DOHH2 (cell line): ENCODE measurements around the gene DIP2C.

Source experiments
- H3F3A ChIP-seq: fragments of 200-600 bp; sonication (generic), shearing (Covaris generic); 2 replicates; pipeline ENCODE4 v1.6.0; 2016; ENCODE audit warnings: antibody characterized with exemption, mild to moderate bottlenecking; ENCODE audit not compliant: control insufficient read depth, insufficient read depth
- H3K27ac ChIP-seq: fragments of 200-600 bp; sonication (generic); 2 replicates; pipeline ENCODE4 v1.5.1; 2014; ENCODE audit warnings: low read depth, mild to moderate bottlenecking, low read length, moderate library complexity
- H3K27me3 ChIP-seq: fragments of 200-600 bp; sonication (generic); 2 replicates; pipeline ENCODE4 v1.6.1; 2014; ENCODE audit warnings: mild to moderate bottlenecking, low read length, mixed read lengths; ENCODE audit not compliant: control insufficient read depth
- H3K36me3 ChIP-seq: fragments of 200-600 bp; sonication (generic); 2 replicates; pipeline ENCODE4 v1.6.1; 2014; ENCODE audit warnings: mild to moderate bottlenecking, low read length, moderate library complexity, mixed read lengths; ENCODE audit not compliant: control insufficient read depth
- H3K4me1 ChIP-seq: fragments of 200-600 bp; sonication (generic); 2 replicates; pipeline ENCODE4 v1.6.1; 2014; ENCODE audit warnings: mild to moderate bottlenecking, low read length, mixed read lengths; ENCODE audit not compliant: control insufficient read depth
- H3K4me2 ChIP-seq: fragments of 200-600 bp; sonication (generic); 2 replicates; pipeline ENCODE4 v1.6.0; 2014; ENCODE audit warnings: mild to moderate bottlenecking, low read length, moderate library complexity
- H3K4me3 ChIP-seq: fragments of 200-600 bp; sonication (generic); 2 replicates; pipeline ENCODE4 v1.5.1; 2014; ENCODE audit warnings: mild to moderate bottlenecking, low read length, mixed read lengths
- H3K79me2 ChIP-seq: fragments of 200-600 bp; sonication (generic); 2 replicates; pipeline ENCODE4 v1.6.1; 2014; ENCODE audit warnings: mild to moderate bottlenecking, low read length, mixed read lengths; ENCODE audit not compliant: control insufficient read depth
- H3K9me2 ChIP-seq: fragments of 200-600 bp; sonication (generic); replicated peaks from 2 replicates; pipeline ENCODE4 v1.6.1; 2014; ENCODE audit warnings: mild to moderate bottlenecking, low read length, mixed read lengths; ENCODE audit not compliant: control insufficient read depth
- H3K9me3 ChIP-seq: fragments of 200-600 bp; sonication (generic); 2 replicates; pipeline ENCODE4 v1.6.1; 2014; ENCODE audit warnings: antibody characterized with exemption, low read length, mixed read lengths; ENCODE audit not compliant: control insufficient read depth, insufficient read depth
- H4K20me1 ChIP-seq: fragments of 200-600 bp; sonication (generic); 2 replicates; pipeline ENCODE4 v1.6.0; 2014; ENCODE audit warnings: low read depth, mild to moderate bottlenecking, antibody characterized with exemption, low read length, moderate library complexity; ENCODE audit not compliant: control insufficient read depth, insufficient read depth
- EZH2phosphoT487 ChIP-seq: fragments of 200-600 bp; sonication (generic); IDR thresholded peaks from 2 replicates; pipeline ENCODE4 v1.6.1; 2017; ENCODE audit warnings: borderline replicate concordance, mild to moderate bottlenecking, antibody characterized with exemption, low read length, moderate library complexity, mixed read lengths
- TF ChIP-seq, protein P1 (sequence below): fragments of 200-600 bp; sonication (generic); IDR thresholded peaks from one replicate; pipeline ENCODE4 v1.5.1; 2014; ENCODE audit warnings: antibody characterized with exemption, mild to moderate bottlenecking, low read depth, low read length; ENCODE audit not compliant: poor library complexity, severe bottlenecking

DIP2C gene

DNA sequence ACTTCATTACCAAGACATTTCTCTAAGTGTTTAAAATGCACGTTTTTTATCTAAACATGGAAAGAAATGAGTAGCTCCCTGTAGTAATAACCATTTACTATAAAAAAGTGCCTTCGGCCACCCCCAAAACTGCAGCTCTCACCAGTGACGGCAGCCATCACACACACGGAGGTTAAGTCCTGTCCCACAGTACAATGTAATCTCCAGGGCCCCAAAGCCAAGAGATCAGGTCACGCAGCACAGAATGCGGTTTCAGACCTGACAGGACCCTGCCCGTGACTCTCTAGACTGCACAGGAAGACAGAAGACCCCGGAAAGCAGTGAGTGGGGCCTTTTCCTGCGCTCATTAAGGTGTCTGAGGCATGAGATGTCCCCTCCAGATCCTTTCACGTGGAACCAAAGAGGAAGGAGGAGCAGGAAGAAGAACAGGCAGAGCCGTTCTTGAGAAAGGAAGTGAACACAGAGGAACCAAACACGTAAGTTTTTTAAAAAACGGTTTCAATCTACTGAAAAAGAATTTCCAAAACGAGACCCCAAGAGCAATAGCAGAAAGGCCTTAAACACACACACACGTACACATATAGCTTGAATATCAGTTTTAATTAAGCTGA, 428.5 kb downstream of the DIP2C start:
- Histone ChIP-seq H3K4me2 (peak overlapping the region; percentile 77), H3F3A (peaks cover 16% of the 10 kb centered on the region), H3K4me3 (peak overlapping the region; percentile 65), H3K79me2 (no peaks in the 10 kb centered on the region), H3K27ac (peak overlapping the region; percentile 79), H3K9me2 (no peaks in the 10 kb centered on the region), H3K4me1 (peaks cover 67% of the 10 kb centered on the region), H3K9me3 (no peaks in the 10 kb centered on the region), H4K20me1 (no peaks in the 10 kb centered on the region), H3K27me3 (no peaks in the 10 kb centered on the region), H3K36me3 (peaks cover 13% of the 10 kb centered on the region)
- TF ChIP-seq, protein P1, sequence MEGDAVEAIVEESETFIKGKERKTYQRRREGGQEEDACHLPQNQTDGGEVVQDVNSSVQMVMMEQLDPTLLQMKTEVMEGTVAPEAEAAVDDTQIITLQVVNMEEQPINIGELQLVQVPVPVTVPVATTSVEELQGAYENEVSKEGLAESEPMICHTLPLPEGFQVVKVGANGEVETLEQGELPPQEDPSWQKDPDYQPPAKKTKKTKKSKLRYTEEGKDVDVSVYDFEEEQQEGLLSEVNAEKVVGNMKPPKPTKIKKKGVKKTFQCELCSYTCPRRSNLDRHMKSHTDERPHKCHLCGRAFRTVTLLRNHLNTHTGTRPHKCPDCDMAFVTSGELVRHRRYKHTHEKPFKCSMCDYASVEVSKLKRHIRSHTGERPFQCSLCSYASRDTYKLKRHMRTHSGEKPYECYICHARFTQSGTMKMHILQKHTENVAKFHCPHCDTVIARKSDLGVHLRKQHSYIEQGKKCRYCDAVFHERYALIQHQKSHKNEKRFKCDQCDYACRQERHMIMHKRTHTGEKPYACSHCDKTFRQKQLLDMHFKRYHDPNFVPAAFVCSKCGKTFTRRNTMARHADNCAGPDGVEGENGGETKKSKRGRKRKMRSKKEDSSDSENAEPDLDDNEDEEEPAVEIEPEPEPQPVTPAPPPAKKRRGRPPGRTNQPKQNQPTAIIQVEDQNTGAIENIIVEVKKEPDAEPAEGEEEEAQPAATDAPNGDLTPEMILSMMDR, result no peak
- TF ChIP-seq EZH2phosphoT487, result no peak

DNA sequence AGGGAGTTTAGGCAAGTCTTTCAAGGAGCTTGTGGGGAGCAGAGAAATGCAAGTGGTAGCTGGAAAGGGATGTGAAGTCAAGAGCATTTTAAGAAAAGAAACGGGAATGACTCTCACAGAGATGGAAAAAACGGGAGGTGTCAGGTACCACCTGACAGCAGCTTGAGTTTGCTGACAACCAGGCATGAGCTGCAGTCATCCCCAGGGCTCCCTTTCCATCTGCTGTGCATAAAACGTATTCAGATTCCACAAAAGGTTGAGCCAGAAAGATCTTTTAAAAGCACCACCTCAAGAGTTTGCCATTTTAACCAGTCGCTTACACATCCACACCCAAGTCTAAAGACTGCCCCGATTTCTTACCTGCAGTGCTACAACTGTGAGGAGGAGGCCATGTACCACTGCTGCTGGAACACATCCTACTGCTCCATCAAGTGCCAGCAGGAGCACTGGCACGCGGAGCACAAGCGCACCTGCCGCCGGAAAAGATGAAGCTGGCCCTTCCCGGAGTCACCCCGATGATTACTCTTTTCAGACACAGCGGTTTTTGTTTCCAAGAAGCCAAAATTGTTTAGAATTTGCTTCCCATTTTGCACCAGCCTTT, 437.4 kb downstream of the DIP2C start:
- no peak for TF ChIP-seq EZH2phosphoT487
- TF ChIP-seq, protein P1, result no peak
- no peaks in the 10 kb centered on the region for H3K27me3 ChIP-seq
- no peak overlapping the region for H3K4me3 ChIP-seq
- H3K9me3 ChIP-seq, result no peaks in the 10 kb centered on the region
- H3K27ac ChIP-seq, result no peak overlapping the region
- no peaks in the 10 kb centered on the region for H3K9me2 ChIP-seq
- H3K4me1 ChIP-seq, result no peaks in the 10 kb centered on the region
- H3K36me3 ChIP-seq, result no peaks in the 10 kb centered on the region
- no peak overlapping the region for H3K4me2 ChIP-seq
- H4K20me1 ChIP-seq, result no peaks in the 10 kb centered on the region
- no peaks in the 10 kb centered on the region for H3K79me2 ChIP-seq
- H3F3A ChIP-seq, result no peaks in the 10 kb centered on the region

DNA sequence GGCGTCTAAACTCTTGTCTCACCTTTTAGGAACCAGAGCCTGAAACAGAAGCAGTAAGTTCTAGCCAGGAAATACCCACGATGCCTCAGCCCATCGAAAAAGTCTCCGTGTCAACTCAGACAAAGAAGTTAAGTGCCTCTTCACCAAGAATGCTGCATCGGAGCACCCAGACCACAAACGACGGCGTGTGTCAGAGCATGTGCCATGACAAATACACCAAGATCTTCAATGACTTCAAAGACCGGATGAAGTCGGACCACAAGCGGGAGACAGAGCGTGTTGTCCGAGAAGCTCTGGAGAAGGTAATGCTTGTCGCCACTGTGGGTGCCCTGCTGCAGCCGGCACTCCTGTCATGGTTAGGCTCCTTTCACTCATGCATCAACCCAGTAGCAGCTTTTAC, 441.2 kb downstream of the DIP2C start:
- Histone ChIP-seq H4K20me1 (no peaks in the 10 kb centered on the region), H3K27me3 (no peaks in the 10 kb centered on the region), H3F3A (no peaks in the 10 kb centered on the region), H3K4me2 (no peak overlapping the region), H3K79me2 (no peaks in the 10 kb centered on the region), H3K9me2 (no peaks in the 10 kb centered on the region), H3K9me3 (no peaks in the 10 kb centered on the region), H3K27ac (no peak overlapping the region), H3K4me3 (no peak overlapping the region), H3K36me3 (no peaks in the 10 kb centered on the region), H3K4me1 (no peaks in the 10 kb centered on the region)
- TF ChIP-seq, protein P1, result no peak
- TF ChIP-seq EZH2phosphoT487, result no peak
